ENCODE results near the gene SERPINA9.
"Not testable (repeated sequence)": the region's sequence is repeated elsewhere in the genome, so short reads cannot be mapped to it uniquely, and the experiment has no call there.

SERPINA9 gene

GRCh38 chr14:94426526-94426925, 49.5 kb downstream of the SERPINA9 start:
- no peak for DNase-seq (ENCODE audit: low spot score)

- no peak for DNase-seq (ENCODE audit: low spot score)
These were observed 51.6 kb downstream of the SERPINA9 start for GRCh38 chr14:94424371-94424770.

- DNase-seq (ENCODE audit: low spot score), result peak; percentile 10
These were observed 52.4 kb downstream of the SERPINA9 start for GRCh38 chr14:94423453-94424056.

- no peak for DNase-seq (ENCODE audit: low spot score)
These were observed 54.7 kb downstream of the SERPINA9 start for GRCh38 chr14:94421316-94421715.

GRCh38 chr14:94417497-94418205, 58.3 kb downstream of the SERPINA9 start:
- not testable (repeated sequence) for DNase-seq (ENCODE audit: low spot score)

Data from hematopoietic multipotent progenitor cell treated with erythropoietin and hydrocortisone succinate and interleukin-3 and kit ligand, for 17 days (in vitro differentiated cells).